Fibroblast of pulmonary artery (primary cell): ENCODE measurements around the gene TARS1.

Experiments used
- DNase-seq: peaks from one replicate; pipeline ENCODE4 v3.0.0-alpha.2; 2010; ENCODE audit warnings: low read depth
- H3K4me3 ChIP-seq: replicated peaks from 2 replicates; pipeline ENCODE4 v1.5.1; 2011; ENCODE audit warnings: low read depth, mild to moderate bottlenecking, control low read depth, low read length, moderate library complexity
- TF ChIP-seq, protein P1 (sequence below): IDR thresholded peaks from 2 replicates; pipeline ENCODE4 v1.5.1; 2011; ENCODE audit warnings: mild to moderate bottlenecking, control low read depth, low read length, inconsistent platforms; ENCODE audit errors: missing control alignments

The TARS1 gene

DNA sequence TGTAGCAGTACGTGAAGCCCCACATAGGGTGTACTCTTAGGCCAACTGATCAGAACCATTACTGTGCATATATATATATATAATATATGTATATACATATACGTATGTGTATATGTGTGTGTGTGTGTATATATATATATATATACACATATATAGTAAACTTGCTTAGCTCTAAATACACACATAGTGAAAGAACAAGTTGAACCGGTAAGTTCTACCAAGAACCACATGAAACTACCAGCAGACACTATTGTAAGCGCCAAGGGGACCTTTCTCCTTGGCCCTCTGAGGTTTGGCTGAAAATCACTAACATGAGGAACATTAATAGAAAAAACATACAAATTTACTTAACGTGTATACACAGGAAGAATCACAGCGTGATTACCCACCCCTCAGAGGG lies 1.8 kb upstream of the TARS1 start:
- TF ChIP-seq, protein P1, sequence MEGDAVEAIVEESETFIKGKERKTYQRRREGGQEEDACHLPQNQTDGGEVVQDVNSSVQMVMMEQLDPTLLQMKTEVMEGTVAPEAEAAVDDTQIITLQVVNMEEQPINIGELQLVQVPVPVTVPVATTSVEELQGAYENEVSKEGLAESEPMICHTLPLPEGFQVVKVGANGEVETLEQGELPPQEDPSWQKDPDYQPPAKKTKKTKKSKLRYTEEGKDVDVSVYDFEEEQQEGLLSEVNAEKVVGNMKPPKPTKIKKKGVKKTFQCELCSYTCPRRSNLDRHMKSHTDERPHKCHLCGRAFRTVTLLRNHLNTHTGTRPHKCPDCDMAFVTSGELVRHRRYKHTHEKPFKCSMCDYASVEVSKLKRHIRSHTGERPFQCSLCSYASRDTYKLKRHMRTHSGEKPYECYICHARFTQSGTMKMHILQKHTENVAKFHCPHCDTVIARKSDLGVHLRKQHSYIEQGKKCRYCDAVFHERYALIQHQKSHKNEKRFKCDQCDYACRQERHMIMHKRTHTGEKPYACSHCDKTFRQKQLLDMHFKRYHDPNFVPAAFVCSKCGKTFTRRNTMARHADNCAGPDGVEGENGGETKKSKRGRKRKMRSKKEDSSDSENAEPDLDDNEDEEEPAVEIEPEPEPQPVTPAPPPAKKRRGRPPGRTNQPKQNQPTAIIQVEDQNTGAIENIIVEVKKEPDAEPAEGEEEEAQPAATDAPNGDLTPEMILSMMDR = no peak
- H3K4me3 ChIP-seq = peak overlapping the region; percentile 78
- DNase-seq = no peak

GRCh38 chr5:33439905-33440481 lies 772 bp upstream of the TARS1 start:
- H3K4me3 ChIP-seq = peak overlapping the region; percentile 78
- TF ChIP-seq, protein P1 = no peak
- DNase-seq = no peak

GRCh38 chr5:33441241-33442177 lies 744 bp downstream of the TARS1 start:
- H3K4me3 ChIP-seq = peak overlapping the region; percentile 78
- DNase-seq = peak; percentile 68
- TF ChIP-seq, protein P1 = no peak

DNA sequence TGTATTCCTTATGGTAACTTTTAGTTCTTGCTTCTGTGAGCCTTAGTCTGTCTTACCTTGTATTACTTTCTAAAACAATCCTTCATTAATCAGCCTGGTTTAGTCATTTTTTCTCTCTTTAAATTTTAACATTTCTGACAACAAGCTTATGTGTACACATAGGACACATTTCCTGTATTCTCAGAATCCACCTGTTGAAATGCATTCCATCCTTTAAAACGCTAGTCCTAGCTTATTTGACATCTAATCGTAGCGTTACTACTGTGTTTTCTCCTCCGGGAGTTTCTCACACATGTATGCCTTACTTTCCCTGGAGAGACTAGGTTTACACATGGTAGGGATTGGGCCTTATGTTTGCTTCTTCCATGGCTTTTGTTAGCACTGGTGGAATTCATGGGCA lies 3.8 kb downstream of the TARS1 start:
- TF ChIP-seq, protein P1 = no peak
- no peak overlapping the region for H3K4me3 ChIP-seq
- DNase-seq = no peak

- TF ChIP-seq, protein P1 = no peak
- no peak for DNase-seq
- no peak overlapping the region for H3K4me3 ChIP-seq
These were observed 5.0 kb downstream of the TARS1 start for GRCh38 chr5:33445798-33446197.

DNA sequence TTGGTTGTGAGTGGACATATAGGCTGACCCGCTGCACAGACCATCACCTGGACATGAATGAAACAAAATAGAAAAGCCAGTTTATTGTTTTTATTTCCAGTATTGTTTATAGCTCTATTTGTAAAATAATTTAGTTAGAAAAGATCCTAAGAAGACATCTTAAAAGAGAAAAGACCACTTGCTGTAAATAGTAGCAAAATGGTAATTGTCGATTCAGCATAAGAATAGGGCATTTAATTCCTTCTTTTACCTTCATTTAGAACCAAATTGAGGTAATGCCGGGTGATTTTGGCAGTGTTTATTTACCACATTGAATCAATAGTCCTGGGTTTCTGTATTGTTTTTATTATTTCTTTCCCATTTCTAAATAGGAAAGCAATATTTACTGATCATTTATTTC lies 7.4 kb downstream of the TARS1 start:
- H3K4me3 ChIP-seq = no peak overlapping the region
- DNase-seq = no peak
- TF ChIP-seq, protein P1 = no peak
